Pancreas (tissue), 10 donors: Measurements from ENCODE around the gene SLFN12L. TPM values are rescaled to one million over a fixed set of nuclear protein-coding genes. Genes with fewer than 3 reads are reported as not detected.
A peak's percentile ranks its signal among the peaks of the same experiment; 100 is the strongest.
"Not testable (repeated sequence)": the region's sequence is repeated elsewhere in the genome, so short reads cannot be mapped to it uniquely, and the experiment has no call there.

Experiments used
- ATAC-seq, 4 donors: fragments of 200-7000 bp; cut with Tn5 transposase; one replicate each; pipeline versions ENCODE4 v1.8.0 to v1.9.1; 2020; ENCODE audit warnings: mild to moderate bottlenecking in 4 of 4, moderate library complexity in 4 of 4
- DNase-seq, 6 donors: peaks; one replicate each; pipeline ENCODE4 v3.0.0-alpha.2; 2020
- FAIRE-seq: peaks from 2 replicates; lab custom pipeline; 2012; peaks lifted over from hg19 to GRCh38; lab: Jason Lieb, UNC
- H3K27ac ChIP-seq, 4 donors: fragments of 200-600 bp; sonication (generic); 1 replicate in 3 of 4; 2 replicates in 1 of 4; pipeline versions ENCODE4 v1.5.0 to v1.8.0; 2020
- H3K27me3 ChIP-seq, 4 donors: fragments of 200-600 bp; one replicate each; pipeline ENCODE4 v1.8.0; 2021
- H3K36me3 ChIP-seq, 3 donors: fragments of 200-600 bp; sonication (generic) in 1 of 3; one replicate each; pipeline versions ENCODE4 v1.5.0 to v1.8.0; 2020 to 2021
- H3K4me1 ChIP-seq, 3 donors: fragments of 200-600 bp; one replicate each; pipeline ENCODE4 v1.8.0; 2021
- H3K4me3 ChIP-seq, 4 donors: fragments of 200-600 bp; sonication (generic) in 2 of 4; one replicate each; pipeline versions ENCODE4 v1.5.0 to v1.8.0; 2020 to 2021
- H3K9me3 ChIP-seq, 4 donors: fragments of 200-600 bp; one replicate each; pipeline ENCODE4 v1.8.0; 2021
- WGBS, 2 donors: extraction: QIAGEN DNeasy Blood & Tissue Kit; methylation state at CpG; one replicate each; pipeline ENCODE4 v1.1.7; 2013; 5-methylcytosine and 5-hydroxymethylcytosine counted together
- intact Hi-C, 3 donors: fragments of 100-400 bp; cut with DNase I; formaldehyde crosslinking; loops; one replicate each; pipeline versions ENCODE4 v1.11.1 to v1.14.2; 2022
- polyA plus RNA-seq, 2 donors: library from polyadenylated mRNA; stranded (reverse); fragments of 200-250 nt; gene quantifications; one replicate each; pipeline ENCODE4 v1.2.3, GENCODE V29; 2013
- total RNA-seq, 6 donors: library from RNA; stranded (reverse); fragmentation: NEBNext Ultra II Directional in 4 of 6; extraction: Animal tissue kit (Norgen Biotek cat#: 25700) in 4 of 6; gene quantifications; one replicate each; pipeline versions ENCODE4 v1.2.1 to v1.2.4, GENCODE V29; 2021 to 2023
- TF ChIP-seq, protein P1 (sequence below), 4 donors: fragments of 200-600 bp; sonication (generic) in 3 of 4; IDR thresholded peaks; one replicate each; pipeline versions ENCODE4 v1.5.0 to v1.8.0; 2021; ENCODE audit warnings: antibody characterized with exemption in 4 of 4
- donor health status: healthy with polysubstance abuse.
- donor health status: DM: no; HTN: no; CAD: no; lungs with moderate emphysema.
- donor health status: DM: no; HTN: no; CAD: no.
- donor health status: control.
- donor health status: control.
- donor health status: Bipolar disorder and iron deficiency.
- donor health status: DM: yes; HTN: yes; CAD: no.
- donor health status: DM: no; HTN: no; CAD: no.
- donor health status: DM: no; HTN: no; CAD: no.
- donor health status: DM: yes; HTN: yes; CAD: no.

The SLFN12L gene
- total and polyA plus RNA-seq, 8 donors: 0.08 to 0.95 (median 0.23) TPM; not detected in 1

DNA sequence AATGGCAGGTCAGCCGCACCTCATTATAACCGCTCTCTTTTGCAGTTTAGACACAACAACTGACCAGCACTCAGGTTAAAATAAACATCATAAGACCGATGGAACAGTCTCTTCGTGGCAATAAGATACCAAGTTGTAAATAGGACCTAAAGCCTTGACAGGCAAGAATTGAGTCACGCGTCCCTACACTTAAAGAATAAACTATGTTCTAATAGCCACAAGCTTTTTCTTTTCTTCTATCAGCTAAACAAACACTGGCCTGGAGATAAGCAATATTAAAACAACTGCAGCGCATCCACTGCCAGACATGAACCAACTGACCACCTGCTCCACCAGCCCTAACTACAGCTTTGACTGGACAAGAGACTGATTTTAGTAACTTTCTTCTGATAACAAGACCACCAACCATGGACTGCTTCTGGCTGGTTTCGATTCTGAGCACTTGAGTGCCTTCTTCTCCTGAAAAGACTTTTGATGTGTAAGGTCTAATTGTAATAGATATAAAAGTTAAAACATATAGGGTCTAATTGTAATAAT, 17.5 kb downstream of the SLFN12L start:
- intact Hi-C loops: no loop called here
- no peaks in the 10 kb centered on the region for H3K36me3 ChIP-seq
- 31 to 32% methylated on average over 8 of the region's 8 CpGs for WGBS, 2 donors
- no peak for FAIRE-seq
- TF ChIP-seq, protein P1, sequence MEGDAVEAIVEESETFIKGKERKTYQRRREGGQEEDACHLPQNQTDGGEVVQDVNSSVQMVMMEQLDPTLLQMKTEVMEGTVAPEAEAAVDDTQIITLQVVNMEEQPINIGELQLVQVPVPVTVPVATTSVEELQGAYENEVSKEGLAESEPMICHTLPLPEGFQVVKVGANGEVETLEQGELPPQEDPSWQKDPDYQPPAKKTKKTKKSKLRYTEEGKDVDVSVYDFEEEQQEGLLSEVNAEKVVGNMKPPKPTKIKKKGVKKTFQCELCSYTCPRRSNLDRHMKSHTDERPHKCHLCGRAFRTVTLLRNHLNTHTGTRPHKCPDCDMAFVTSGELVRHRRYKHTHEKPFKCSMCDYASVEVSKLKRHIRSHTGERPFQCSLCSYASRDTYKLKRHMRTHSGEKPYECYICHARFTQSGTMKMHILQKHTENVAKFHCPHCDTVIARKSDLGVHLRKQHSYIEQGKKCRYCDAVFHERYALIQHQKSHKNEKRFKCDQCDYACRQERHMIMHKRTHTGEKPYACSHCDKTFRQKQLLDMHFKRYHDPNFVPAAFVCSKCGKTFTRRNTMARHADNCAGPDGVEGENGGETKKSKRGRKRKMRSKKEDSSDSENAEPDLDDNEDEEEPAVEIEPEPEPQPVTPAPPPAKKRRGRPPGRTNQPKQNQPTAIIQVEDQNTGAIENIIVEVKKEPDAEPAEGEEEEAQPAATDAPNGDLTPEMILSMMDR (IDR thresholded peaks at IDR 0.05): no peak
- ATAC-seq: no peak
- peaks cover 0 to 28% (median 4%) of the 10 kb centered on the region in 4 donors for H3K27me3 ChIP-seq
- H3K27ac ChIP-seq: no peak overlapping the region
- no peak overlapping the region for H3K4me3 ChIP-seq
- DNase-seq: no peak
- H3K4me1 ChIP-seq: no peaks in the 10 kb centered on the region
- no peaks in the 10 kb centered on the region for H3K9me3 ChIP-seq

DNA sequence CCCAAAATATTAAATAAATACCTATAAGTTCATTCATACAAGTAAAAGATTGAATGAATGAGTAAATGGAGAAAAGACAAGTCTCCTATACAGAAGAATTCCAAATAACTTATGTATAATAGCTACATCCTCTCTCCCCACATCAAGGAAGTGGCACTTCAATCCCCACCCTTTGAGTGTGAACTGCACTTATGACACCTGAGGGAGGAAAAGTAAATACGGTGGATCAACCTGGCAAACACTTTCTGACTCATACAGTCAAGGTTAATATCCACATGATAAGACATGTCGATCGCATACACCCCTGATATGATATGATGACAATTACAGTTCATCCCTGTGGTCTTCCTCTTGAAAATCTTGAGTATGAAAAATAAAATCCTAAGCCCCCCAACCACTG, 18.0 kb downstream of the SLFN12L start:
- FAIRE-seq: no peak
- Histone ChIP-seq H3K27me3 (peaks cover 0 to 29% (median 5%) of the 10 kb centered on the region in 4 donors), H3K4me3 (no peak overlapping the region), H3K9me3 (no peaks in the 10 kb centered on the region), H3K4me1 (no peaks in the 10 kb centered on the region), H3K36me3 (no peaks in the 10 kb centered on the region), H3K27ac (no peak overlapping the region)
- intact Hi-C loops: no loop called here
- ATAC-seq: peak in 1 of 4 donors; percentile 46
- DNase-seq: no peak
- WGBS, 2 donors: 17 to 18% methylated on average over 3 of the region's 3 CpGs
- TF ChIP-seq, protein P1 (IDR thresholded peaks at IDR 0.05): no peak

DNA sequence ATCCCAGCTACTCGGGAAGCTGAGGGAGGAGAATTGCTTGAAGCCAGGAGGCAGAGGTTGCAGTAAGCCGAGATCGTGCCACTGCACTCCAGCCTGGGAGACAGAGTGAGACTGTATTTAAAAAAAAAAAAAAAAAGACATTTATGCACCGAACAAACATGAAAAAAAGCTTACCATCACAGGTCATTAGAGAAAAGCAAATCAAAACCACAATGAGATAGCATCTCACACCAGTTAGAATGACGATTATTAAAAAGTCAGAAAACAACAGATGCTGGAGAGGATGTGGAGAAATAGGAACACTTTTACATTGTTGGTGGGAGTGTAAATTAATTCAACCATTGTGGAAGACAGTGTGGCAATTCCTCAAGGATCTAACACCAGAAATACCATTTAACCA, 19.0 kb downstream of the SLFN12L start:
- ATAC-seq, H3K9me3 ChIP-seq, H3K36me3 ChIP-seq, H3K4me3 ChIP-seq, H3K27ac ChIP-seq, H3K4me1 ChIP-seq, DNase-seq, intact Hi-C loops, FAIRE-seq: not testable (repeated sequence)
- peaks cover 0 to 29% (median 7%) of the 10 kb centered on the region in 4 donors for H3K27me3 ChIP-seq
- WGBS, 2 donors: 67 to 79% methylated on average over 5 of the region's 5 CpGs

DNA sequence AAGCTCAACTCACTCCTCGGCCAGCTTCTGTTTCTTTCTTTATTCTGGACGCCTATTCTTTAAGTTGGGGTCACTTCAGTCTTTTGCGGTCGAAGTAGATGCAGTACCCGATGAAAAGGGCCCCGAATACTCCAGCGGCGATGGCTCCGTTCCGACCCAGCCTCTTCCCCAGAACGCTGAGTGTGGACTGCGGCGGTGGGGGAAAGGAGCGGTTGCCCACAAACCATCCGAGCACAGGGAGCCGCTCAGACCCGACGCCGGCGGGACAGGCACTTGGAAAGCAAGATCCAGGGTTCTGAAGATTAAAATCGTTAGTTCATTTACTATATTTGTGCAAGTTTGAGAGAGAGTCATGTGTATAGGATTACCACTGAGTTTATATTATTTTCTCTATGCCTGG, 22.5 kb downstream of the SLFN12L start:
- Histone ChIP-seq H3K9me3 (no peaks in the 10 kb centered on the region), H3K4me1 (no peaks in the 10 kb centered on the region), H3K27me3 (peaks cover 0 to 29% (median 7%) of the 10 kb centered on the region in 4 donors), H3K36me3 (no peaks in the 10 kb centered on the region), H3K27ac (no peak overlapping the region), H3K4me3 (no peak overlapping the region)
- intact Hi-C loops: no loop called here
- TF ChIP-seq, protein P1 (IDR thresholded peaks at IDR 0.05): no peak
- 32 to 47% methylated on average over 21 of the region's 21 CpGs for WGBS, 2 donors
- ATAC-seq (no peak), DNase-seq (no peak), FAIRE-seq (no peak)

DNA sequence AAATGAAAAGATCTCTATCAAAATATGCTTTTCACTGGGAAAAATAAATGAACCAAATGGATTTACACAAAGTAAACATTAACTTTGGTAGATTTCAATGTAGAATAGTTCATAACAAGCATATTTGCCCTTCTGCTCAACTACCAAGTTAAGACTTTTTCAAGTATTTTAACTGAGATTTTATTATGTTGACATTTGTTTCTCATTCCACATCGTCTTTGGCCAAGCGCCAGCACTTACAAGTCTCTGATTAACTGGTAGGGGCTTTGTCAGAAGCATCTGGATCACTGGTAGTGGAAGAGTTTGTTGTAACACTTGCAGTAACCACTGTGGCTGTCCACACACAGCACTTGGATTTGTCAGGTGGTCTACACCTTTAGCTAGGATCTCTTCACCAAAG, 22.9 kb downstream of the SLFN12L start:
- TF ChIP-seq, protein P1 (IDR thresholded peaks at IDR 0.05): no peak
- no peak for FAIRE-seq
- Histone ChIP-seq H3K27me3 (peaks cover 0 to 29% (median 7%) of the 10 kb centered on the region in 4 donors), H3K27ac (no peak overlapping the region), H3K4me3 (no peak overlapping the region), H3K4me1 (no peaks in the 10 kb centered on the region), H3K36me3 (no peaks in the 10 kb centered on the region), H3K9me3 (no peaks in the 10 kb centered on the region)
- DNase-seq: no peak
- 17 to 18% methylated on average over 2 of the region's 2 CpGs for WGBS, 2 donors
- no peak for ATAC-seq
- intact Hi-C loops: no loop called here
